LHCN-M2 (cell line): ENCODE measurements around the gene TNIK. TPM values are rescaled to one million over a fixed set of nuclear protein-coding genes. Genes with fewer than 3 reads are reported as not detected.

Experiments used
- DNase-seq: peaks from one replicate; pipeline ENCODE4 v3.0.0-alpha.2; 2012; ENCODE audit warnings: low read depth
- total RNA-seq: library from RNA; depleted of rRNA; stranded (reverse); fragments of >200 nt; gene quantifications from 2 replicates; pipeline ENCODE4 v1.2.3, GENCODE V29; 2014

Gene TNIK
- total RNA-seq, 1 experiment from 2014 or later: 0.23 TPM

DNA sequence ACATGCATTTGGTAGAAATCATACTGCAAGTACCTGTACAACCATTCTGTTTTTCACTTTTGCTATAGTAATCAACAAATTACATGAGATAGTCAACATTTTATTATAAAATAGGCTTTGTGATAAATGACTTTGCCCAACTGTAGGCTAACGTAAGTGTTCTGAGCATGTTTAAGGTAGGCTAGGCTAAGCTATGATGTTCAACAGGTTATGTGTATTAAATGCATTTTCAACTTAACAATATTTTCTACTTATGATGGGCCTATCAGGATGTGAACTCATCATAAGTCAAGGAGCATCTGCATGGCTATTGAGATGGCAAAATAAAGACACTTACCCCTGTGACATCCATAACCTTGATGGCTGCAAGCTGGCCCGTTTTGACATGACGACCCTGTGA, 232.4 kb downstream of the TNIK start:
- no peak for DNase-seq

DNA sequence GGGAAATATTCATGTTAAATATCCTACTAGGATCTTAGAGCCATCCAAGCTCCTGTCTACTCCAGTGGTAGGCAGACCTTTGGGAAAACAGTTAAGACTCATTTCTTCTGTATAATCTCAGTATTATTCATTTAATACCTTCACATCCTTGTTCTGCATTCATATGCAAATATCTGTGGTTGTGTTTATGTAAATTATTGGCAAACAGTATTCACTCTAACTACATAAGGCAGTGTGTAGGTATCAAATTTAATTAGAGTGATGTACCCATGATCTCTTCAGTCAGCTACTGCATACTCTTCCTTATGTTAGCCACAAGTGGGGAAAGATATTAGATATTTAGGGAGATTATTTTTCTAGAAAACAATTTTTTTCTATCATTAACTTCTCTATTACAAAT, 232.8 kb downstream of the TNIK start:
- DNase-seq: no peak

DNA sequence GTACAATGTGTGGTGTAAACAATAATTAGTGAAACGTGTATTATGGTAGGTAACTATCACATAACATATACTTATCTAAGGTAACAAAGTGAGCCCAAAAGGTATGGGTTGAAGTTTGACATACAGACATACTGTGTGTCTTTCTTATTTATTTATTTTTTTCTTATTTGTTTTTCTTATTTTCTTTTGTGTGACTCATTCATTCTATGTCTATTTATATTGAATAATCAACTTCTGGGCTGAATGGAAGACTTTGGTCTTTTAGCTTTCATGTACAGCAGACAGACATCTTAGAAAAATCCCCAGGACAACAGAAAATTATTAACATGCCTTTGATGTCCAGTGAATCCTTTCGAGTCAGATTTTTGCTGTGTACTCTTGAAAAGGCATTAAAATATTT, 233.4 kb downstream of the TNIK start:
- no peak for DNase-seq

DNA sequence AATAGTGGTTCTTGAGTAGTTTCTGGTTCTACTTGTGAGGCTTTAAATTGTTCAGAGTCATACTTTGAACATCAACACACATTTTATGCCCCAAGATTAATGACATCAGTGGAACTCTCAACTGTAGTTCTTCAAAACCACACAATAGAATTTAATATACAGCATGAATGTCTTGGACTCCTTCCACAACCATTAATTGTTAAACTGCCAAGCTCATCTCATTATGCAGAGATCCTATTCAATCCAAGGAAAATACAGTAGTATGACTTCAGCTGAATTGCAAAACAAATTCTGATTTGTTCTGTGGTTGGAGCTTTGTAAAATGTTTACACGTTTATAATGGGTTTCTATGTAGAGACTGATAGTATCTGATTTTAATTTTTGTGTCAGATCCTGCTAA, 234.5 kb downstream of the TNIK start:
- no peak for DNase-seq

DNA sequence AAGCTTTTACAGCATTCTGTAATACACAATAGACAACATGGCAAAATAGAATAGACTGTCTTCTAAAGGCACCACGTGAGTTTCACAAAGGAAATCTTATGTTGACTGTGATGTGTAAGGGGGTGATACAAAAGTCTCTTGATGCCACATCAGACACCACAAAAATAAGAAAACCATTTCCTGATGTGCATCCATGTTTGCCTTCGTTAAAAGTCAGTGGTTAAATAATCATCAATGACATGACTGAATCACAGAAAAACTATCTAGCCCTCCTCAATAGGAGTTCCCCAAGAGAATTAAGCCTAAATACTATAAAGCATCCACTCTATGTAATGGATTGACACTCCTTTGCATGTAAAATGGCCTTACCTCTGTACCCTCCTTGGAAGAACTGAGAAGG, 235.0 kb downstream of the TNIK start:
- no peak for DNase-seq

DNA sequence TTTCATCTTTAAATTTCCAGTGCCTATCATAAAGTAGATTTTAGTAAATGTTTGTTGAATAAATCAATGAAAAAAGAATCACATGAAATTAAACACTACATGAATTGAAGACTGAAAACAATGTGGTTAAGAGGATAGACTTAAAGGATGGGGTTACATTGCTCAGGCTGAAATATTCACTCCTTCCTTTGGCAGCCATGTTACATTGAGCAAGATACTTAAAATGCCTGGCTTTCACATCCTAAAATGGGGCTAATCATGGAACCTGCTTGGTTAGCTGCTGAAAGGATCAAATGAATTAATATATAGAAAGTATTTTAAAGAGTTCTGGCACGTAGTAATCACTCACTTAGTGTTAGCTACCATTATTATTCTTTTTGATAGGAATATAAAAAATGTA, 236.8 kb downstream of the TNIK start:
- DNase-seq: no peak

DNA sequence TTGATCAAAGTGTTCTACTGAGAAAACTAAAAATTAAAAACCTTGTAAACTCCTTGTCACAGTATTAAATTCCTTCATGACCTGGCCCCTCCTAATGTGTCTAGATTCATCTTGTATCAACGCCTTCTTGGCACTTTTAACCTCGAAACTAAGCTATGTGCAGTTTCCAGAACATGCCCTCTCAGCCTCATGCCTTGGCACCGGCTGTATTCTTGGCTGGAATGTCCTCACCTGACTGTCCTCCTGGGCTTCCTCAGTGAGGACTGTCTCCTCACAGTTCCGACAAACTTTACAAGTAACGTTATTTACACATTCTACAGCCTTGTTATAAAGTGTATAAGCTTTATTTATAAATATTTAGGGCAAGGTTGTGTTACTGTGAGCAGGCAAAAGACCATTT, 237.2 kb downstream of the TNIK start:
- DNase-seq: no peak

DNA sequence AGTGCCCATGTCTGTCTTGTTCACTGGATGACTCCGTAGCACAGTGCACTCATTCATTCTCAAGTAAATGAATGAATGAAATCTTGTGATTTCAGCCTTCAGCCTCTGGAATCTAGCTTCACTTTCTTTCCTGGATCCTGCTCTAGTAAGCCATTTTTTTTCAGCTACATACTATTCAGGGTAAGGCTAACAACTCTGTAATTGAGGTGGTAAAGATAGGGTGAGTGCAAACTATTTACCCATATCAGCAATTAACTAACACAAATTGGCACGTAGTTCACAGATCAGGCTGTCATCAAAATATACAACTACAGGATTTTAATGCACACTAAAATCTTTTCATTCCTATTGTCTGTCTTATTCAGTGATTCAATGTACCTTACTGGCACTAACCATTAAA, 238.6 kb downstream of the TNIK start:
- no peak for DNase-seq

DNA sequence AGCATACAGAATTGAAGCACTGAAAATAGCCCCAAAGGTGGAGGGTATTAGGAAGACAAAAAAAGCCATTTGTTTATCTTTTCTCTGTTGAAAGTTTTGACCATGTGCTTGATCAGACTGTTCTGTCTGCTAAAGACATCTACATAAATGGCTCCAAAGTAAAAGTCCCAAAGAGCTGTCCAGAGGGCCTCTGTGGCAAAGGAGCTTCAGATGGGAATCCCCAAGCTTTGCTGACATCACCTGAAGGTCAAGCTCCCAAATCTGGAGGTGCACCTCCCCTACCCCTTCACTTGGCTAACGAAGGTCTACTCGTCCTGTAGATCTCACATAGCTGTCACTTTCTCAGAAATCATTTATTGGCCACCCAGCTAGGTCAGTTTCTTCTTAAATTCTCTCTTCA, 239.1 kb downstream of the TNIK start:
- DNase-seq: no peak

DNA sequence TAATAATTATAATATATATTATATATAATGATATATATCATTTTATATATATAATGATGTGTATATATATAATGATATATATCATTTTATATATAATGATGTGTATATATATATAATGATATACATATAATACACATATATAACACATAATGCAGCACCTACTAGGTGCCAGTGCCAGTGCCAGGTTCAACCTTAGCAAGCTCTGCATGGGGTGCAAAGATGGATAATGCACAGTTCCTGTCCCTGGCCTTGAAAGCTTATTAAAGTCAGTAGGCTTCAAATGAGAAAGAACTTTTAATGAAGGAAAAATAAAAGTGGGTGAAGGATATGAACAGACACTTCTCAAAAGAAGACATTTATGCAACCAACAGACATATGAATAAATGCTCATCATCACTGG, 240.9 kb downstream of the TNIK start:
- no peak for DNase-seq

DNA sequence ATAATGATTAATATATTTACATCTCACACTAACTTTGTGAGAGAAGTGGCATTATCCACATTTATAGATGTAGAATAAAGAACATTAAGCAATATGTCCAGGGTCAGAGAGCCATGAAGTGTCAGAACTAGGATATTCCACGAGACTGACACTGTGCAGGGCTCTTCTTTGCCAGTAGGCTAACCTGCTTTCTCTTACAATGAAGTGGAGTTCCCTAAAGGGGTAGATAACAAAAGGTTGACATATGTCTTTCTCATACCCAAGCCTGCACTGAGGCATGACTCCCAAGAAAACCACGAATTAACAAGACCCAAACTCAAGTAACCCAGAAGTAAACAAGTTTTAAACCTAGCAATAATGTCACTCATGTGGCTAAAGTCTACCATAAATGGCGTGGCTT, 242.1 kb downstream of the TNIK start:
- no peak for DNase-seq

DNA sequence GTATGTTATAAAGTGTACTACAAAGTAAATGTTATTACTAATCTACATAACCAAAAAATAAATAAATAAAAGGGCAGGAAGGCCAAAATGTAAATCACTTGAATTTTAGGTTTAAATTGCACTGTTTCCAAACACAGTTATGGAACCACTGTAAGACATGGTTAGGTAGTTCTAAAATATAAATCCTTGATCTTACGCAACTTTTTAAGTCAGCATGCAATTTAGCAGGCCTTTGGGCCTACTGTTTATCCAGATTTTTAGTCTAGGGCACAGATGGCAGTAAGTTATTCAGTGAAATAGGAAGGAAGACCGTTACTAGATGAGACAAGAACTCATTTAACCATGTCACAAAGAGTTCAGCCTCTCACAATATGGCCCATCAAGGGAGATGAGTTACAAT, 246.3 kb downstream of the TNIK start:
- no peak for DNase-seq

DNA sequence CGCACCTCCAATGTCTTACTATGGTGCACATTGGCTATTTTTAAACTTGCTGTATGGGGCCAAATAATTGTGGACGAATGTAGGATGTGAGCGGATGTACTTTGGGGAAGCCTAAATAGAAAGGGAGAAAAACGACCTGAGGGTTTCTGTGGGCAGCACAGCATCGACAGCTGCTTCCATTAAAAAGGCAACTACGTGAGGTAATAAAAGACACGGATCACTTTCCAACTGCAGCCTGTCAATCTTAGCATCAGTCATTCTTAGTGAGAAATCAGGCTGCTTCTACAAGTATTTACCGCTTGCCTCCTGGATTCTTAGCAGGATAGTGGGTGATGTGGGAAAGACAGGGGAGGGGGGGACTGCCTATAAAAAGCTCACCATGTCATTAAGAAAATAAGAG, 247.0 kb downstream of the TNIK start:
- DNase-seq: no peak

DNA sequence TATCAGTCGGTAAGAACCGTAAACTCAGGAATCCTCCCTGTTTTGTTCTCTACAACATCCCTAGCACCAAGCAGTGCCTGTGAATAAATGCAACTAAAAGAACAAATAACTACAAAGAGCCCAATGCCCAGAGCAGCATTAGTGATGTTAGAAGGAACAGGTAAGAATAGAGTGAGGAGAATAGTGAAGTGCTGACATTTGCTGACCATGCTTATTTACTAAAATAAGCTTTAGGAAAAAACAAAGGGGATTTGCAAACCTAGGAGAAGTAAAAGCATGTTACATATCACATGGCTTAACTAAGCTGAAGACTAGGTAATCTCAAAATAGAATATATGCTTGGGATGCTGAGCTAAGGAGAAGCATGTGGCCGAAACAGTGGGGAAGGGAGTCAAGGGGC, 247.6 kb downstream of the TNIK start:
- DNase-seq: no peak

DNA sequence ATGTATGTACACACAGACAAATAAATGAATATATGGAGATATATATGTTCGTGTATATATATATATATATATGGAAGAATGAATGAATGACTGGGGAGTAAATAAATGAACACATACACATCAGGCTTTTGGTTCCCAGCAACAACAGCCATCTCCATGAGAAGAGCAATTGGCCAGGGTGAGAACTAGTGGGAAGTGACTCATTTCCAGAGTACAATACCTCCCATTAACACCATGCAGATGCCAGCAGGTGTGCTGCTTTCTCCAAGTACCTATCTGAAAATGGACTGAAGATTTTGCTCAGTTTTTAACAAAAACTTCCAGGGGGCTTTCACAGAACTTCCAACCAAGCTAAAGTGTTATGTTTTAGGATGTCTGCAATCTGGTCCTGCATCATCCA, 253.9 kb downstream of the TNIK start:
- DNase-seq: no peak

DNA sequence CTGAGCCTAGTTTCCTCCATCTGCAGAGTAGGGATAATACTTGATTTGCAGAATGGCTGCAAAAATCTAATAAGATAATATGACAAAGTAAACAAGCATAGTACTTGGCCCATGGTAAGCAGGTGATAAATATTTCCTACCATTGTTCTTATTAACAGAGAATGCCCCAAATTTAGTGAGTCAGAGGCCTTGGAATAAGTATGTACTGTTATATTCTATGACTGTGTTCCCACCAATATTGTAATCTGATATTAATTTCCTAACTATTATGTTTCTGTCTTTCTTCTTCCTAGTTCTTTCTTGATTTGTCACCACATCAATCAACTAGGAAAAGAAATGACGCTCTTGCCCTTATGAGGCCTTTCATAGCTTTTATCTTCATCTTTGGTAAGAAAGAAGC, 255.3 kb downstream of the TNIK start:
- DNase-seq: peak; percentile 13

DNA sequence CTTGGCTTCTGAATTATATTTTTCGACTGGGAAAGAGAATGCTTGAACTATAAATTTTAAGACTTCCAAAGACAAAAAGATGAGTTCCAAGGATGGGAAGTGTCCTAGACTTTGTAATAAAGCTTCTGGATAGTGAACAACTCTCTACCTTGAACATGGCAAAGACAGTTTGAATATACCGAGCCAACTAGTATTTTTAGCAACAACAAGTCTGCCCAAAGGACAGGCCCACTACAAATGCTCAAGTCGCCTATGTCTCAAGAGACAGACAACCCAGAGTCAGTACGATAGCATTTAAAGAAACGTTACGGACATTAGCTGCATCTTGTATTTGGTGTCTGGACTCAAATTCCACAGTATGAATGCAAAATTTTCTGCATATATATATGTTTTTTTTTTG, 258.4 kb downstream of the TNIK start:
- DNase-seq: no peak

DNA sequence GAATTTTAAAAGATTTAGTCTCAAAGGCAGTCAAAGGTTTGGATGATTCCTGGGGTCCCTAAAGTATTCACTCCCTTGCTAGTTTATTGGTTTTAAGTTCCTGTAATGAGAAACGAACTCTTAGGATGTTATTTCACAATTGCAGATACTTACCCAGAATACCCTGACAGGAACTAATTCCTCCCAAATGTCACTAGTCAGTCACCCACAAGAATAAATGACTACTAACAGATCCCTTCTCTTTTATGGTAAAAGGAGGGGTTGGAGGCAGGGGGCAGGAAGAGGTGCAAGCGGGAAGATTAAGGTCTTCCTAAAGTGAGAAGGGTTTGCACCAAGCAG, 259.5 kb downstream of the TNIK start:
- DNase-seq: no peak

DNA sequence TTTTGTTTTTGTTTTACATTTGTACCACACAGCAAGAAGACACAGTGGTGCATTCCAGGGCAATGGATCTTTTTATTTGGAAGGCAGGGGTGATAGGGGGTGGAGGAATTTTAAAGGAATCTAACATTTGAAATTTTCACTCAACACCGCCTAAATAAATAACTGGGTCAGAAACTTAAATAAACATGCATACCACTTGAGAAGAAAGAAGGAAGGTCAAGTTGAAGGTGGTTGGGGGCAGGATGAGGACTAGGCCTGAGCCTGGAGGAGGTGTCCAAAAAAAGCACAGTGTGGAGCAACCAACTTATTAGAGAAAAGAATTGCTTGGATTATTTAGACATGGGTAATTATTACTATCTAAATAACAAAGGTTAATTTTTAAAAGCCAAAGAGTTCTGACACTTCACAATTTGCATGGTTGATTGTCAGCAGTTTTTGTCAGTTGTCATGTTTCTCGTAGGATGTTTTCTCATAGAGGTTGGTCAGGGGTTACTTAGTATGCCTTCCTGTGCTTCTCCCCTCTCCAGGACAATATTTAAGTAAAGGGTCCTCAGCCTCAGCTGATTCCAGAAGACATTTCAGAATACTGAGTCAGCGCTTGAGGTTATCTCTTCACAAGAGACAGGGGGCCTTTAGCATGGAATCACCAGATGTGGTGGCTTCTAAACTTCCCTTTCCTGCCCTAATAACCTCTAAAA, 260.0 kb downstream of the TNIK start:
- DNase-seq: no peak

DNA sequence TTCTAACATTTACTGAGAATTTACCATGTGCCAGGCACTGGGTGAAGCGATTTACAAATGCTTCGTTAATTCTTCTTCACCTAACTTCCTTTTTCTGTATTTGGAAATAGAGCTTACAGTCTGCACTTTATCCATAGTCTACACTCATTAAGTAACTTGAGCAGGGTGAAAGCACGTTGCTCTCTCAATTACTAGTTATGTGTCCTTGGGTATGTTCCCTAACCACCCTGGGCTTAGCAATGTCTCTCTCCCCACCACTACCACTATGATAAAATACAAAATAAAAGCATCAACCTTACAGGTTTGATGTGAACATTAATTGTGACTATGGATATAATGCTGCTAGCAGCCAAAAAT, 260.8 kb downstream of the TNIK start:
- DNase-seq: no peak

DNA sequence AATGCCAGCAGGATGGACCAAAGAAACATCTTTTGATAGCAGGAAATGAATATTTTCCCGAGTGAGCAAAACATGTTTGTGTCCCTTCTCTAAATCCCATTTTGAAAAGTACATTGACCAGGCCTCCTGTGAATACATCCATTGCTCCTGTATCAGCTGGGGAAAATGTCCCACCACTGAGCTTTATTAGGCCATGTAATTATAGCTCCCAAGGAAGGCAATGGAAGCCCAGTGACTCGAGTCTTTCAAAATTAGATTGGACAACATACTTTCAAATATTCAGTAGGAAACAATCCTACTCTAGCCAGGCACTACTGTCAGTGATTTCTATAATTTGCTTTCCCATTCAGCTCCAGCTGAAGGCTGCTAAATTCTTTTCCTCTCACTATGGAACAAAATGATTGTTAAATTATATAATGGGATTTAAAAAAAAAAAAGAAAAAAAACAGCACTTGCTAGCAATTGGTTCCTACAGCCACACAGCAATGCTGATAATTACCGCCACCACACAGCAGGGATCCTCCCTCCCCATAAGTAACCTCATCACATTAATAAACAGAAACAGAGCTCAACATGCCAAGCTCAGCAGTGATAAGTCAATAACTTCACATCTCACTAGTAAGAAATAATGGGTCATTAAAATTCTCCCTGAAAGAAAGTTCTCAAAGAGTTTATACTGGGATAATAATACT, 261.3 kb downstream of the TNIK start:
- no peak for DNase-seq

DNA sequence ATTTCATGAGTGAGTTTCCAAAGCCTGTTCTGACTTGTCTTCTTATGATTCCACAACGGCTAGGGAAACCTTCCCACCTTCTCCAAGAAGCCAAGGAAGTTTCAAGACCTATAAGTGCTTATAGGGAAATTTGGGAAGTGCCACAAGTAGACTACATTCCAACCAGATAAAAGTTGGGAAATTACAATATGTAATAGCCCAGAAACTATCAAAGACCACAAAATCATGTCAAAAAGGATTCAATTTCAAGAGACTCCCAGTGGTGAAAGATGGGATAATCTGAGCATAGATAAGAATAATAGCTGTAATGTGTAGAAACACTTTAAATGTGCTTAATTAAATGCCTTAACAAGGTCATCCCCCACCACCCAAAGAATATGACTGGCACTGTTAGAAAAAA, 264.5 kb downstream of the TNIK start:
- DNase-seq: no peak

DNA sequence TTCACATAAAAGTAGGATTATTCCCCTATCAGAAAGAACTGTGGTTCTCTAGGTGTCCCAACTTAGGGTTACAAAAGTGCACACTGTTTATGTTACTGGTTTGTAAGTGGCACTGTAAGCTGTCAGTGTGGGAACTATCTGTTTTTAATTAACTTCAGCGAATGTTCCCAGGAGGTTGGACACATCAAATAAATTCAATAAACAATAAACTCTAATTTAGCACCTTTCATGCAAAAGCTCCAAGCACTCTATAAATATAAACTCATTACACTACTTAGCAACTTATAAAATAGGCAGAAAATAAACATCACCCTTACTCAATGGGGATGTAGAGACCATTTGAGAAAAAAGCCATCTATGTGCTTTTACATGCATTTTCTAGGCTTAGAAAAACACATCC, 265.2 kb downstream of the TNIK start:
- DNase-seq: no peak

DNA sequence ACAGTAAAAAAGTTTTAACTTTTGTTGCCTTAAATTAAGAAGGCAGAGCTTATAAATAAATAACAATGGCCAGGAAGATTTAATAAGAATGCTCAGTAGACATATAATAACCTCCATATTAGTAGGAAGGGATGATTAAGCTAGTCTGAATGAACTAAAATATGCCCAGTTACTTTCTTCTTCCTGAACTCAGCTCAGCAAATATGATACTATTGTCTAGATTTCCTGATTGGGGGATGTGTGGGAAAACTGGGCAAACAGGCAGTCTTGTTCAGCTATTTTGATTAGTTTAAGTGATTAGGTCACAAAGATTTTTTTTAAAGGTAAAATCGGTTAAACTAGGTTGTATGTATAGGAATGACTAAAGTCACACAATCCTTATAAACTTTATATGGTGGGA, 266.5 kb downstream of the TNIK start:
- no peak for DNase-seq
